ENCODE results near the gene NIPAL4.

Gene NIPAL4

DNA sequence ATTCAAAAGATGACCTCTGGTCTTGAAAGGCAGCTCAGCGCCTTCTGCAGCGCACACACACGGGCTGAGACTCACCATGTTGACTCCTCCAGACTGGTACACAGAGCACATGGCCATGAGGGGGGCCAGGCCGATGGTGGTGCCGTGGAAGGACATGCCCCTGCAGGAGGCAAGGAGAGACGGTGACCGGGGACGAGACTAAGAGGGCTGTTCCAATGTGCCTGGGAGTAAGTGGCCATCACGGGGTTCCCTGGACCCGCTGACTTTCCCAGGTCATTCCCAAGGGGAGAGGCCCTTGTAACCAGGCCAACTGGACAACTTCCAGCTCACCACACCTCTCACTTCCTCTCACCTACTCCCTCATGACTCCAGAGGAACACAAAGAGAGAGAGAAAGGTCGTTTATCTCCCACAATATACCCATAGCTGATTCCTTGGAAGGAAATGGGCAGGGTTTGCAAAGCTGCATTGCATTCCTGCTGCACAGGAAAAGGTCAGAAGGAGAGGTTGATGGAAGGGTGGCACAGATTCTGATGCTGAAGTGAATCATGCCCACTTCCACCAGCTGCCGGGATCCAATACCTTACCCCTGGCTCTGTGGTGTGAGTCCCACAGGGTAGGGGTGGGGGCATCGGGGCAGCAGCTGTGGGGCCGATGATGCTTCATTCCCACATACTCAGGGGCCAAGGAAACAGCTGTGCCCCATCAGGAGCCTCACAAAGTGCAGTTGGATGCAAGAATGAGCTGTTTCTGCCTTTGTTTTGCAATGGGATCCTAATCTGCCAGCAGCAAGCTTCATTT is 47.2 kb downstream of the NIPAL4 start:
- no peak for TF ChIP-seq POLR2A (IDR thresholded peaks at IDR 0.05; ENCODE audit: low read depth, low read length)
- DNase-seq (ENCODE audit: insufficient read length, low spot score), result peak; percentile 54
- FAIRE-seq, result no peak

- no peak for TF ChIP-seq POLR2A (IDR thresholded peaks at IDR 0.05; ENCODE audit: low read depth, low read length)
- DNase-seq (ENCODE audit: insufficient read length, low spot score), result no peak
- no peak for FAIRE-seq
These were observed 49.1 kb downstream of the NIPAL4 start for GRCh38 chr5:157509093-157509492.

DNA sequence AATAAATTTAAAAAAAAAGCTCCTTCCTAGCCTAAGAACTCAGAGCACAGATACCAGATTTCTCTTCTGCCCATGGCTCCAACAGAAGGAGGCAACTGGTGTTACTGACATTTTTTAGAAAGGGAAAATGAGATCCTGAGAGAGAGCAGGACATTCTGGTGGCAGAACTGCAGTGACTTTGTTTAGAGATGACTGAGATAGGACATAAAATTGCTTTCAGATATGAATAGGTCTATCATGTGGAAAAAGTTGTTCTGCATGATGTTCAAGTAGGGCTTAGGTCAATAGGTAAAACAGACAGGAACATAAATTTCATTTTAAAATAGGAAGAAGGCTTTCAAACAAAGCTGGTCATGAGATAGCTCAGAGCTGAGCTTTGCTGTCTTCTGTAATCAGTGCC is 49.6 kb downstream of the NIPAL4 start:
- TF ChIP-seq POLR2A (IDR thresholded peaks at IDR 0.05; ENCODE audit: low read depth, low read length), result no peak
- FAIRE-seq (no peak), DNase-seq (ENCODE audit: insufficient read length, low spot score) (no peak)

DNA sequence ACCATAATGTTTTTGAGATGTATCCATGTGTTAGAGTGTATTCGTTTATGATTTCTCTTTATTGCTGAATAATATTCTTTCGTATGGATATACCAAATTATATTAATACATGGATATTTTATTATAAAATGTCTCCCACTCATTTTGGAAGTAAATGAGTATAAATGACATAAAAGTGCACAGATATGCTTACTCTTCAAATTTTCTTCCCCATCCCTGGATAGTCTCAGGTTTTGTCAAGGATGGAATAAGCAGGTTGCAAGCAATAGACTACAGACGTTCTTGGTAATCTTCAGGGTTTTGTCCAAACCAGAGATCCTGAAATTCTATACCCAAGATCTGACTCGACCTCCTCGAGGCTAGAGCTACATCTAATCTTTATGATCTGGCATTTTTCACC is 50.7 kb downstream of the NIPAL4 start:
- FAIRE-seq (no peak), DNase-seq (ENCODE audit: insufficient read length, low spot score) (no peak)
- no peak for TF ChIP-seq POLR2A (IDR thresholded peaks at IDR 0.05; ENCODE audit: low read depth, low read length)

GRCh38 chr5:157511651-157512644 is 51.9 kb downstream of the NIPAL4 start:
- peak; percentile 83 for DNase-seq (ENCODE audit: insufficient read length, low spot score)
- peak; percentile 90 for FAIRE-seq
- no peak for TF ChIP-seq POLR2A (IDR thresholded peaks at IDR 0.05; ENCODE audit: low read depth, low read length)

GRCh38 chr5:157513182-157513581 is 53.2 kb downstream of the NIPAL4 start:
- FAIRE-seq (no peak), DNase-seq (ENCODE audit: insufficient read length, low spot score) (no peak)
- TF ChIP-seq POLR2A (IDR thresholded peaks at IDR 0.05; ENCODE audit: low read depth, low read length), result no peak

GRCh38 chr5:157514974-157515373 is 55.0 kb downstream of the NIPAL4 start:
- no peak for FAIRE-seq
- no peak for DNase-seq (ENCODE audit: insufficient read length, low spot score)
- TF ChIP-seq POLR2A (IDR thresholded peaks at IDR 0.05; ENCODE audit: low read depth, low read length), result no peak

DNA sequence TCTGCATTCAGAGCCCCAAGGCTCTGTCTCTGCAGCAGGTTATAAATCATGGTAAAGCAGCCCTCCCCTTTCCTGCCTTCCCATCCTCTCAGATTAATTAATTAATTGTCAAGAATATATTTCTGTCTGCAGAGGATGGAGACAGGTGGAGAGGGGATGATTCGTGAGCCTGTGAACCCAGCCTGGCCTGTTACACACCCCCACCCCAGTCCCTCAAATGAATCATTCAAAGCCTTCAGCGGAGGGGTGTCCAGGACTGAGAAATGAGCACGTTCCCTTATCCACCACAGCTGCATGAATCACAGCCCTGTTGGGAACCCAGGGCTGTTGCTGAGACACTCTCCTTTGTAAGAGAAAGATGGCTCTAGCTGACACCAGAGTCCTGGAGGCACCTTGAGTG is 56.0 kb downstream of the NIPAL4 start:
- peak; percentile 80 for FAIRE-seq
- DNase-seq (ENCODE audit: insufficient read length, low spot score), result peak; percentile 76
- no peak for TF ChIP-seq POLR2A (IDR thresholded peaks at IDR 0.05; ENCODE audit: low read depth, low read length)

DNA sequence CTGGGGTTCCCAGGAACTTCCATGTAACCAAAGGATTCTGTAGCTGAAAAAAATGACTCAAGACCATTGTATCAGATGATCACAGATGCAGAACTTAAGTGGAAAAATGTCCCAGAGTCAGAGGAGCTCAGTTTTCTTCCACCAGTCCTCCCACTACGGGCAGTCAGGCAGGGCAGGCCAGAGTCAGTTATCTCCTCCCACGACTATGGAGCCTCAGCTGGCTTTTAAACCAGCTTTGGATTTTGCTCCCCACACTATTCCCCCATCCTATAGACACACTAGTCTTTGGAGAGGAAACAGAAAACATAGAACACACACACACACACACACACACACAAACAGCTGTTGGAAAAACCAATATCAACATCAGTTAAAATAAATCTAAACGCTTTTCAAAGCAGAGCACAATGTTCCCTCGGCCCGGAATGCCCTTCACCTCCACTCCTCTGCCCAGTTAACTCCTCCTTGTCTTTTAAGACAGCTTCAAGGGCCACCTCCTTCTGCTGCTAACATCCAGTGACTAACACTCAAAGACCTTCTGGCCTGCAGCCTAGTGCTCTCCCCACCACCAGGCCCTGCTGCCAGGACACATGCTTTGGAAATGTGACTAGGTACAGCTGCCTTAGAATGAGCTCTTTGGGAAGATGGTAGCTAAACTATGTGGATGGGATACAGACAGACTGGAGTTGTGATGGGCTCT is 56.8 kb downstream of the NIPAL4 start:
- FAIRE-seq (peak; percentile 75), DNase-seq (ENCODE audit: insufficient read length, low spot score) (peak; percentile 86)
- TF ChIP-seq POLR2A (IDR thresholded peaks at IDR 0.05; ENCODE audit: low read depth, low read length), result no peak

DNA sequence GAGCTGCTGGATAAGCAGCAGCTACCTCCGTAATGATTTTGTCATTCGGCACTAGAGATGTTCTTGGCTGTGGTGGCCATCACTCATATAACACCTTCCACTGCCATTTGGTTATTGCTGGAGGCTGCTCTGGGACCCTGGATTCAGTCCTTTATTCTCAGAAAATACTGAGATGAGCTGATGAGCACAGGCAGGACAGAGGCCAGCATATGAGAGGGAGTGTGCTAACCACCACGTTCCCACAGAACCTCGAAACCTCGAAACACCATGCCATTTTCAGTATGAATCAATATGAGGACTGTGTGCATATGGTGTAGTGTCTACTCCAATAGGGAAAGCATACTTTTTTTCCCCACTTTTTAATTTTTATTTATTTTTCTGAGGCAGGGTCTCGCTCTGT is 59.0 kb downstream of the NIPAL4 start:
- TF ChIP-seq POLR2A (IDR thresholded peaks at IDR 0.05; ENCODE audit: low read depth, low read length), result no peak
- FAIRE-seq, result no peak
- DNase-seq (ENCODE audit: insufficient read length, low spot score), result no peak

DNA sequence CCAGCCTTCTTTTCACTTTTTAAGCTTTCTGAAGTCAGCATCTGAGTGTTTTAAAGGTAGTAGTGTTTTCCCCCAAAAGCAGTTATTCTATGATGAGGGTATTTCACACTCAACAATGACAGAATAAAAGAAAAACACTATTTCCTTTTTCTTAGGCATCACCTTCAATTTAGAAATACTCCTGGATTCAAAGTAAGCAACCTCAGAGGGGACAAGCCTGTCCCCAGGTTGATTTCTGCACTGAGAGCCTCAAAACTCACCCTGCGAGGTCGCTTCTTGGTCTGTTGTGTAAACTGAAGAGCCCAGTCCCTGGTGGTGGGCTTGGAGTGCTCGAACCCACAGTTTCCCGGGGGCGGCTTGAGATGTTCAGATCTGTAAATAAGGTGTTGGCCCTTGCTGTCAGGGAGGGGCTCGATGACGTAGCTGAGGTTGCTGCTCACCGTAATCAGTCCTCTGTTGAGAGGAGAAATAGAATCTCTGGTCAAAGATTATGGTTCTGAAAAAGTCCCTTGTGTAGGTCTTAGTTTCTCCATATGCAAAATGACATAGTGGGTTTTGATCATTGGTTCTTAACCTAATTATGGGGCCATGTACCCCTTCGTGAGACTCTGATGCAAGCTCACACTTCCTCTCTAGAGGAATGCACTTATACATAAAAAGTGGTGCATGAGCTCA is 59.7 kb downstream of the NIPAL4 start:
- FAIRE-seq (no peak), DNase-seq (ENCODE audit: insufficient read length, low spot score) (no peak)
- TF ChIP-seq POLR2A (IDR thresholded peaks at IDR 0.05; ENCODE audit: low read depth, low read length), result no peak

DNA sequence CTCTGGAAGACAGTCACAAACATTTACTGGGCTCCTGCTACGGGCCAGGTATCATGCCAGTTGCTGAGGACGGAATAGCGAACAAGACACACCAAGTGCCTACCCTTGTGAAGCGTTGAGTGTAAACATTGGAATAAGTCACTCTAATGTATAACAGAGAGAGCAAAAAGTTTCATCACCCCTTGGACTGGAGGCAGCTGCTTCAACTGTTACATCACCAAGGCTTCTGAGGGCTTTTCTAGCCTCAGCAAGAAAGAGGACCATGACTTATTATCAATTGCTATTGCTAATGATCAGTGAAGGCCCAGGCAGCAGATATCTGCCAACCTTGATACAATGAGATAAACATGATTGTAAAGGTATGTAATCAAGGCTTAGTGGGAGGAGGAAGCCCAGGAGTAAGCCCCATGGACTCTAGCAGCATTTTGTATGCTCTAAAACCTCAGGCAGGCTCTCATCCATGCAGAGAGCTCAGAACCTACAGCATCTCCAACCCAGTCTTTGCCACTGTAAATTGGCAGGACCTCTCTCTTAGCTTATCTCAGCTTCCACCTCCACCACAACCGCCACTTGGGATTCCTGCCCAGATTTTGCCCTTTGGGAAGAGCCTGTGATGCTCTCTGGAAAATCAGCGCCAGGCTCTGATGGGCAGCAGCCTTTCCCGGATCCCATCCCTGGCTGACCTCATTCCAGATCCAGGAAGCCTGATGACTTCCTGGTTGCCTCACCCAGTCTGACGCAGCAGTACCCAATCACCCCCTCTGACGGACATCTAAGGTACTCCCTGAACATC is 61.1 kb downstream of the NIPAL4 start:
- TF ChIP-seq POLR2A (IDR thresholded peaks at IDR 0.05; ENCODE audit: low read depth, low read length), result no peak
- no peak for FAIRE-seq
- no peak for DNase-seq (ENCODE audit: insufficient read length, low spot score)

- no peak for TF ChIP-seq POLR2A (IDR thresholded peaks at IDR 0.05; ENCODE audit: low read depth, low read length)
- FAIRE-seq (no peak), DNase-seq (ENCODE audit: insufficient read length, low spot score) (no peak)
These were observed 61.7 kb downstream of the NIPAL4 start for GRCh38 chr5:157521704-157522029.
